Raji (cell line): ENCODE data around the gene CLVS2.

Source experiments
- POLR2A ChIP-seq: IDR thresholded peaks from 2 replicates; pipeline ENCODE4 v1.6.1; 2011; ENCODE audit warnings: low read depth, low read length, control low read depth; ENCODE audit not compliant: insufficient read depth

CLVS2 gene

GRCh38 chr6:123074616-123075015 lies 78.6 kb downstream of the CLVS2 start:
- no peak for TF ChIP-seq POLR2A

- TF ChIP-seq POLR2A, result no peak
These were observed 89.4 kb downstream of the CLVS2 start for GRCh38 chr6:123085403-123085802.

- TF ChIP-seq POLR2A, result no peak
These were observed 93.2 kb downstream of the CLVS2 start for GRCh38 chr6:123089226-123089625.

- TF ChIP-seq POLR2A, result no peak
These were observed 95.3 kb downstream of the CLVS2 start for GRCh38 chr6:123091091-123091895.

GRCh38 chr6:123091896-123092271 lies 95.8 kb downstream of the CLVS2 start:
- no peak for TF ChIP-seq POLR2A

- TF ChIP-seq POLR2A, result no peak
These were observed 98.8 kb downstream of the CLVS2 start for GRCh38 chr6:123094795-123095194.

GRCh38 chr6:123105561-123105960 lies 109.5 kb downstream of the CLVS2 start:
- TF ChIP-seq POLR2A, result no peak

GRCh38 chr6:123116370-123116769 lies 120.3 kb downstream of the CLVS2 start:
- no peak for TF ChIP-seq POLR2A

GRCh38 chr6:123117145-123117908 lies 121.3 kb downstream of the CLVS2 start:
- no peak for TF ChIP-seq POLR2A

GRCh38 chr6:123118811-123119210 lies 122.8 kb downstream of the CLVS2 start:
- TF ChIP-seq POLR2A, result no peak
